Tibial nerve (tissue), 4 donors: Measurements from ENCODE around the gene FAM78B. TPM values are rescaled to one million over a fixed set of nuclear protein-coding genes. Genes with fewer than 3 reads are reported as not detected.

Source experiments
- DNase-seq, 2 donors: peaks; one replicate each; pipeline ENCODE4 v3.0.0-alpha.2; 2019; ENCODE audit warnings: low spot score in 2 of 2
- H3K27ac ChIP-seq, 4 donors: fragments of 200-600 bp; sonication (generic) in 3 of 4; one replicate each; pipeline ENCODE4 v1.5.1; 2017 to 2019; ENCODE audit warnings: mild to moderate bottlenecking in 1 of 4
- H3K27me3 ChIP-seq, 2 donors: fragments of 200-600 bp; sonication (generic) in 1 of 2; one replicate each; pipeline versions ENCODE4 v1.5.1 to v1.6.0; 2017 to 2019
- H3K36me3 ChIP-seq, 3 donors: fragments of 200-600 bp; sonication (generic); one replicate each; pipeline ENCODE4 v1.5.1; 2018 to 2019
- H3K4me1 ChIP-seq, 4 donors: fragments of 200-600 bp; sonication (generic) in 3 of 4; one replicate each; pipeline ENCODE4 v1.5.1; 2017 to 2019
- H3K4me3 ChIP-seq, 4 donors: fragments of 200-600 bp; sonication (generic) in 3 of 4; one replicate each; pipeline ENCODE4 v1.5.1; 2017 to 2019; ENCODE audit warnings: mild to moderate bottlenecking in 1 of 4, moderate library complexity in 1 of 4
- H3K9me3 ChIP-seq, 4 donors: fragments of 200-600 bp; sonication (generic) in 3 of 4; one replicate each; pipeline ENCODE4 v1.5.1; 2017 to 2019
- EP300 ChIP-seq, 2 donors: sonication (generic); formaldehyde crosslinking; IDR thresholded peaks; one replicate each; pipeline ENCODE4 v1.6.1; 2017; ENCODE audit warnings: antibody characterized with exemption in 2 of 2, mild to moderate bottlenecking in 1 of 2
- POLR2A ChIP-seq, 2 donors: fragments of 450-650 bp; IDR thresholded peaks; one replicate each; pipeline ENCODE4 v1.6.1; 2017; ENCODE audit warnings: antibody characterized with exemption in 2 of 2, mild to moderate bottlenecking in 2 of 2, moderate library complexity in 2 of 2
- WGBS, 2 donors: methylation state at CpG; one replicate each; pipeline ENCODE4 v1.1.5; 2018; 5-methylcytosine and 5-hydroxymethylcytosine counted together
- total RNA-seq, 4 donors: library from RNA; depleted of rRNA; stranded (reverse); fragments of >200 nt; gene quantifications; one replicate each; pipeline ENCODE4 v1.1.0, GENCODE V29; 2016
- TF ChIP-seq, protein P1 (sequence below), 5 experiments: fragments of 200-600 bp in 3 of 5; fragments of 450-650 bp in 2 of 5; sonication (generic) in 3 of 5; IDR thresholded peaks; one replicate each; pipeline ENCODE4 v1.5.1; 2016 to 2019; ENCODE audit warnings: antibody characterized with exemption in 5 of 5, mild to moderate bottlenecking in 3 of 5, moderate library complexity in 2 of 5

FAM78B gene
- total RNA-seq, 4 donors from 2014 or later = 2.0 to 6.3 (median 3.5) TPM

DNA sequence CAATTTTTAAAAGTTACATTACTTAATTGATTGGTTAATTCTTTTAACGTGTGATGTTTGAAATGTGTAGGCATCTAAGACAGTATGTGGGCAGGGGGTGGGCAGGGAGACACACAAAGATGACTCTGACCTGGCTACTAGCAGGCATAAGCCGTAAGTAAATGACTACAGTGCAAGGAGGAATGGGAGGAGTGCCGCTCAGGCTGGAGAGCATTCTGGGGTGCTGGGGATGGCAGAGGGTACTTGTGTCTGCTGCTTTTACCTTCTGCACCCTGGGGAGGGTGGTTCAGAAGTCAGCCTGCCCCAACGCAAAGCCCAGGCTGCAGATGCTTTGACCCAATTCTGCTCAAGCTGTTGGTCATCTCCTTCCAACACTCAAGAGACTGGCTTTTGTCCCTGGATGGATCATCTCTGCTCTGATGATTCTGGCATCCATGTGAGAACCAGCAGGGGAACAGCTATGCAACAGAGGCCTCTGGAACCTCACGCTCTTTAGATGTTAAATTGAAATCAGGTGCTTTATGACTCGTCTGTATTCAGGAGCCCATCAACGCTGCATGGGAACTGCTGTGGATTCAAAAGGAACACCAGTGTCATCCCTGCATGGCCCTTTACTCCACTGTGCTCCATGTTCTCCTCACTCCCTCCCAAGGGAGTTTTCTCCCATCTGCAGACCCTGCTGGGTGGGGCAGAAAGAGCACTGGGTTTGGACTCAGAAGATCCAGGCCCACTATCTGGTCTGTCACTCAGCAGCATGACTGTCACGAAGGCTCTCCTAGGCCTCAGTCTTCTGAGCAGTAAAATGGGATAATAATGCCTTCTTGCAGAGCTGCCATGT is 78.8 kb downstream of the FAM78B start:
- Histone ChIP-seq H3K27ac (no peak overlapping the region), H3K4me1 (peaks cover 0 to 20% (median 2%) of the 10 kb centered on the region in 4 donors), H3K4me3 (no peak overlapping the region), H3K27me3 (no peaks in the 10 kb centered on the region), H3K36me3 (no peaks in the 10 kb centered on the region), H3K9me3 (no peaks in the 10 kb centered on the region)
- DNase-seq = no peak
- 74 to 87% methylated on average over 8 of the region's 8 CpGs for WGBS, 2 donors
- TF ChIP-seq EP300 (IDR thresholded peaks at IDR 0.05) = no peak
- no peak for TF ChIP-seq POLR2A (IDR thresholded peaks at IDR 0.05)
- TF ChIP-seq, protein P1, sequence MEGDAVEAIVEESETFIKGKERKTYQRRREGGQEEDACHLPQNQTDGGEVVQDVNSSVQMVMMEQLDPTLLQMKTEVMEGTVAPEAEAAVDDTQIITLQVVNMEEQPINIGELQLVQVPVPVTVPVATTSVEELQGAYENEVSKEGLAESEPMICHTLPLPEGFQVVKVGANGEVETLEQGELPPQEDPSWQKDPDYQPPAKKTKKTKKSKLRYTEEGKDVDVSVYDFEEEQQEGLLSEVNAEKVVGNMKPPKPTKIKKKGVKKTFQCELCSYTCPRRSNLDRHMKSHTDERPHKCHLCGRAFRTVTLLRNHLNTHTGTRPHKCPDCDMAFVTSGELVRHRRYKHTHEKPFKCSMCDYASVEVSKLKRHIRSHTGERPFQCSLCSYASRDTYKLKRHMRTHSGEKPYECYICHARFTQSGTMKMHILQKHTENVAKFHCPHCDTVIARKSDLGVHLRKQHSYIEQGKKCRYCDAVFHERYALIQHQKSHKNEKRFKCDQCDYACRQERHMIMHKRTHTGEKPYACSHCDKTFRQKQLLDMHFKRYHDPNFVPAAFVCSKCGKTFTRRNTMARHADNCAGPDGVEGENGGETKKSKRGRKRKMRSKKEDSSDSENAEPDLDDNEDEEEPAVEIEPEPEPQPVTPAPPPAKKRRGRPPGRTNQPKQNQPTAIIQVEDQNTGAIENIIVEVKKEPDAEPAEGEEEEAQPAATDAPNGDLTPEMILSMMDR (IDR thresholded peaks at IDR 0.05) = no peak

DNA sequence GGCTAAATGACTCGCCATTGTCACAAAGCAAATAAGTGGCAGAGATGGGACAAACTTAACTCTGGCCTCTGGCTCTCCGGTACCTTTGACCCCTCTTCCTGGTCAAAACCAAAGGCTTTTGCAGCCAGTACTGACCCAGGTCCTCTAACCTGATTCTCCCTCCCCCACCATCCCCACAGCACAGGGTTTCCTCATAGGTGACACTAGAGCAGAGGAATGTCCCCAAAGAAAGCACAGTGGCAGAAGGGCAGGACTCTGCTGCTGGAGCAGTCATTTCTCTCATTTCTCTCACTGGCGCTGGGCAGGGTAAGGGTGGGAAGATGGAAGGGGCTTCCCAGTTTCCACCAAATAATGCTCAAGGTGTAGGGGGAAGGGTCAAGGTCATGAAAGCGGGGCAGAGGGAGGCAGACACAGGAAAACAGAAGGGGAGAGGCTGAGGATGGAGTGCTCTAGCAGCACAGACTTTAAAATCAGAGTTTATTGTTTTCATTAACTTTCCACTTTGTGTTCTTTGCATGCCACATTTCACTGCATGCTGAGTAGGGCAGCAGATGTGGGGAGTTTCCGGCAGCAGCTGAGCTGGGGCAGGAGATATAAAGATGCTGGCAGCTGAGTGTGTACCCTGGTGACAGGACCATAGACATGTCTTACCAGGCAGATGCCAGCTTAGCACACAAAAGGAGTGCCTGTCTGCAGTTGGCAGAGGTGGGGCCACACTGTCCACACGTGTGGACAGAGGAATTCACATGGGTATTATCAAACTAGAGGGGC is 80.5 kb downstream of the FAM78B start:
- Histone ChIP-seq H3K27ac (no peak overlapping the region), H3K27me3 (no peaks in the 10 kb centered on the region), H3K4me3 (no peak overlapping the region), H3K36me3 (no peaks in the 10 kb centered on the region), H3K9me3 (no peaks in the 10 kb centered on the region), H3K4me1 (peaks cover 0 to 32% (median 5%) of the 10 kb centered on the region in 4 donors)
- TF ChIP-seq POLR2A (IDR thresholded peaks at IDR 0.05) = no peak
- no peak for TF ChIP-seq EP300 (IDR thresholded peaks at IDR 0.05)
- TF ChIP-seq, protein P1 (IDR thresholded peaks at IDR 0.05) = no peak
- WGBS, 2 donors = 64 to 71% methylated on average over 6 of the region's 6 CpGs
- no peak for DNase-seq

DNA sequence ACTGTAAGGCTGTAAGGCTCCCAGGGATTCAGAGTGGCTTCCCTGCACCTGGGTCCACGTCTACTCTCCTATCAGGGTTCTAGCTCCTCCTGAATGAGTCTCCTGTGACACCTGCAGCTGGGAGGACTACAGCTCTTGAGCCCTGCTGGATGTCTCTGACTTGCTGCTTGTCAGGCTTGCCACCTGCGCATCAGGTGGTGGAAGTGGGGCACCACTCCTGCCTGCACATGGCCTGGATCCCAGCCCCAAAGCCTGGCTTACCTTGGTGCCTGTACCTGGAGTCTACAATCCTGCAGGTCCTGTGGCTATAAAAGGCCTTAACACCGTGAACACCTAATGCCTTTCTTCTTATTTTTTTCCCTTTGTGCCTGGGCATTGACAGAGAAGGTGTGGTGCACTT is 82.2 kb downstream of the FAM78B start:
- WGBS, 2 donors = 85 to 88% methylated on average over 3 of the region's 3 CpGs
- no peaks in the 10 kb centered on the region for H3K9me3 ChIP-seq
- H3K27ac ChIP-seq = no peak overlapping the region
- no peak overlapping the region for H3K4me3 ChIP-seq
- H3K4me1 ChIP-seq = peaks cover 0 to 32% (median 11%) of the 10 kb centered on the region in 4 donors
- H3K36me3 ChIP-seq = no peaks in the 10 kb centered on the region
- H3K27me3 ChIP-seq = no peaks in the 10 kb centered on the region
- no peak for DNase-seq
- TF ChIP-seq POLR2A (IDR thresholded peaks at IDR 0.05) (no peak), EP300 (IDR thresholded peaks at IDR 0.05) (no peak)
- TF ChIP-seq, protein P1 (IDR thresholded peaks at IDR 0.05) = no peak

DNA sequence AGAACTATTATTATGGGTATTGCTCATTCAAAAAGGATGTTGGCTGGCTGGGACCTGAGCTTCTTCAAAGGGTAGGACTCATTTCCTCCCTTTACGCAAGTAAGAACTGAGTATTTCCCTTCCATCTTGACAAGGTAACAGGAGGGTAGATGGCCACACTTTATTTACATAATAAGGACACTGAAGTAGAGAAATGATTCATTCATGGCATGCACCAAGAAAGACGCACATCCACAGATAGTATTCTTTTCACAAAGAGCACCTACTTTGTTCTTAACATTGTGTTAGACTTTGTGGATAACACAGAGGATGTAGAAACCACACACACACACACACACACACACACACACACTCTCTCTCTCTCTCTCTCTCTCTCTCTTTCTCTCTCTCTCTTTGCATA is 82.9 kb downstream of the FAM78B start:
- WGBS, 2 donors = 37 to 43% methylated on average over 2 of the region's 2 CpGs
- H3K4me3 ChIP-seq = no peak overlapping the region
- H3K27ac ChIP-seq = no peak overlapping the region
- DNase-seq = no peak
- H3K27me3 ChIP-seq = no peaks in the 10 kb centered on the region
- H3K9me3 ChIP-seq = no peaks in the 10 kb centered on the region
- H3K36me3 ChIP-seq = no peaks in the 10 kb centered on the region
- TF ChIP-seq EP300 (IDR thresholded peaks at IDR 0.05) = no peak
- no peak for TF ChIP-seq POLR2A (IDR thresholded peaks at IDR 0.05)
- peaks cover 0 to 27% (median 11%) of the 10 kb centered on the region in 4 donors for H3K4me1 ChIP-seq

DNA sequence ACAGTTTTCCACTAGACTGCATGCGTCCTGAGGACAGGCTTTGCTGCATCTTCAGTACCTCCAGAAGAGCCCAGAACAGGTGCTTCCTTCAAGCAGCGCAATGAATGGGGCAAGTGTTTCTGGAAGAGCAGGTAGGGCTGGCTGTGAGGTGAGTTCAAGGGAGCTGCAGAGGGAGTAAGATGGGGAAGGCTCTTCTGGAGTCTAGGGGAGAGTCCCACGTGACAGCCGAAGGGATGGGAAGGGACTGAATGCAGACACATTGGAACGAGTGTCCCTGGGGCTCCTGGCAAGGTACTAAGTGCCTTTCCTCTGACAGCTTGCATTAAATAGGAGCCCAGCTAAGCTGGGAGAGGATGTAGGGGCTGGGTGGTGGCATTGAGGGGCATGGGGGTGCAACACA is 84.2 kb downstream of the FAM78B start:
- WGBS, 2 donors = 95 to 98% methylated on average over 5 of the region's 5 CpGs

More for the DNA sequence above, 84.2 kb downstream of the FAM78B start:
- Histone ChIP-seq H3K36me3 (no peaks in the 10 kb centered on the region), H3K27ac (no peak overlapping the region), H3K4me3 (no peak overlapping the region), H3K27me3 (no peaks in the 10 kb centered on the region), H3K9me3 (no peaks in the 10 kb centered on the region), H3K4me1 (peaks cover 0 to 27% (median 11%) of the 10 kb centered on the region in 4 donors)
- no peak for DNase-seq
- TF ChIP-seq, protein P1 (IDR thresholded peaks at IDR 0.05) = no peak
- TF ChIP-seq EP300 (IDR thresholded peaks at IDR 0.05) (no peak), POLR2A (IDR thresholded peaks at IDR 0.05) (no peak)
